Measurements from ENCODE around the gene CAPZB.

DNA sequence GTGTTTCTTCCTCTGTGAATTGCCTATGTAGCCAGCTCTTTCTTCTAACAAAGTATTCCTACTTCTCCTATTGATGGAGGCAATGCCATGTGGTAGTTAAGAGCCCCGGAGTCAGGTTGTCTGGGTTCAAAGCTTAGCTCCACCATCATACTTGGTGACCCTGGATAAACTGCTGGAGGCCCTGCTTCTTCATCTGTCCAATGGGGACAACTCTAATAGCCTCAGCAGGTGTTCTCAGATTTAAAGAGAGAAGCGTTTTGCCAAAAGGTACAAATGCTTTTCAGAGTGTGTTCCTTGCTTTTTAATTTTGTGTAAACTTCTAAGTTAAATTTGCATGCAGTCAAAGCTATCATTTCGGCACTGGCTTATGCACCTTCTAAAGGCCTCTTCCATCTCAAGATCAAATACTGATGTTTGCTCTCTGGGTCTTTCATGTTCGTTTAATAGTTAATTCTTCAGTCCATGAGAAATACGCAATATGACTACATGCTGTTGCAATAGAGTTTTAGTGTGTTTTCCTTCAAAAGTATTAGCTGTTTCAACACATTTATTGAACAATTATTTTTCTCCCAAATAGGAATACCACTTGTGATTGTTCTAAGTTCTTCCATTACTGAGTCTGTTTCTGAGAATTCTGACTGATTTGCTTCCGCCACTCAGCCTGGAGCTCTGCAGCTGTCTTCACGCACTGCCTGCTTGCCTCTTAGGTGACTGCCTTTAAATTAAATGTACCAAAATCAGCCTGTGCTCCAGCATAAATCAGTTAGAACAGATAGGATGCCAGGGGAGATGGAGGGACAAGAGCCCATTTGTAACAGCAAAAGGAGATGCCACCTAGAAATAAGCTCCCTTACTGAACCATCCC lies 75.6 kb downstream of the CAPZB start:
- no peak for TF ChIP-seq GATA2 (IDR thresholded peaks at IDR 0.05; ENCODE audit: low read depth, low read length)
- TF ChIP-seq GATA3 (IDR thresholded peaks at IDR 0.05; ENCODE audit: low read depth, low read length), result no peak
